ENCODE data around the gene POPDC3.
"Not testable (repeated sequence)": the region's sequence is repeated elsewhere in the genome, so short reads cannot be mapped to it uniquely, and the experiment has no call there.

Gene POPDC3

DNA sequence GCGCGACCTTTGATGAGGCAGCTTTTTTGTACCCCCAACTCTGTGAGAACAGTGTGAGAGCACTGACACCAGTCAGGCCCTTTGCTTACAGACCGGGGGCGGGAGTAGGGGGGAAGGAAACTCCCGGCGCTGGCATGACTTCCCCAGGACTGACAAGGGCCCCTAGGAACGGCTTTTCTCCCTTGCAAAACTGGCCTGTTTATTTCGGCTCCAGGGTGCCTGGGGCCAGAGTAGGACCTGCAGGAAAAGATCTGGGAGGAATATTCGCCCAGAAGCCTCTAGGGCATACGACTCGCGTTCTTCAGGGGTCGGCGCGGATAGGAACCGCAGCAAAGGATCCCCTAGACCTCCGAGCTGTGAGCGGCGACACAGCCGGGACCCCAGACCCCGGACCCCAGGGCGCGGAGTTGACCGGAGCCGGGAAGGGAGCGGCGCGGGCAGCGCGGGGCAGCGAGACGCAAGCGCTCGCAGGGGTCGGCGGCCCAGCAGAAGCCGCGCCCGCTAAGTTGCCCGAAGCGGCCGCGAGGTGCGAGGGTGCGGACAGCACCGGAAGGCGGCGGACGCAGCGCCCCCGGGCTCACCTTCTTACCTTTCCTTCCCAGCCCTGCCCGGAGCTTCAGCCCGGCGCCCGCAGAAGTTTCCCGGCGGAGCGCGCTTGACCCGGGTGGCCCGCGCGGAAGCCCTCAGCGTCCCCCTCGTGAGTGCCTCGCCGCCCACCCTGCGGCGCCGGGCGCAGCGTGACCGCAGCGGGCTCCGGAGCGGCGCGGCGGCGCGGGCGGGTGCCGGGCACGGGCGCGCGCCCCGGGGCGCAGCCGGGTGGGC is at the start of gene POPDC3:
Gene POPDC3, minus strand, starts transcription at position 771 of the 822 bp plus-strand sequence. CDS start 18,105 bp downstream, outside the sequence.
- peak; percentile 22 for DNase-seq (ENCODE audit: low spot score)

DNA sequence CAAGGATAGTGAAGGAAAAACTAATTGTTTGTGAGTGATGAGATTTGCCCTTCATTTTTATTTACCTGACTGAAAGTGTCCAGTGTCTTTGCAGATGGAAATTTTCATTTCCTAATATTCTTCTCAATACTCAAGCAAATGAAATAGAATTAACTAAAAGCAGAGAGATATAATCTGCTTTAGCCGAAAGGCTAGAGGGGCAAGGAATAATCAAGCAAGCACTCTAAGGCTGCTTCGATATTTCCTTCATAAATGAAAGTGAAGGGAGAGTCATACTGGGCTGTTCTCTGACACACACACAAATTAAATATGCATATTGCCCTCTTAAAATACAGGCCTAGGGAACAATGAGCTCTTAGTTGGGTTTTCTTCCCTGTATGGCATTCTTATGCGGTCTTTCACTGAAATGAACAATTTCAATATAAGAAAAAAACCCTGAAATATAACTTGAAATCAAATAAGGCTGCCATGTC is 47.5 kb upstream of the POPDC3 start:
- no peak for DNase-seq (ENCODE audit: low spot score)

- no peak for DNase-seq (ENCODE audit: low spot score)
Measured at GRCh38 chr6:105226598-105227294, 46.9 kb upstream of the POPDC3 start.

GRCh38 chr6:105223242-105223641 is 43.4 kb upstream of the POPDC3 start:
- DNase-seq (ENCODE audit: low spot score), result no peak

GRCh38 chr6:105221219-105221618 is 41.4 kb upstream of the POPDC3 start:
- DNase-seq (ENCODE audit: low spot score), result not testable (repeated sequence)

DNA sequence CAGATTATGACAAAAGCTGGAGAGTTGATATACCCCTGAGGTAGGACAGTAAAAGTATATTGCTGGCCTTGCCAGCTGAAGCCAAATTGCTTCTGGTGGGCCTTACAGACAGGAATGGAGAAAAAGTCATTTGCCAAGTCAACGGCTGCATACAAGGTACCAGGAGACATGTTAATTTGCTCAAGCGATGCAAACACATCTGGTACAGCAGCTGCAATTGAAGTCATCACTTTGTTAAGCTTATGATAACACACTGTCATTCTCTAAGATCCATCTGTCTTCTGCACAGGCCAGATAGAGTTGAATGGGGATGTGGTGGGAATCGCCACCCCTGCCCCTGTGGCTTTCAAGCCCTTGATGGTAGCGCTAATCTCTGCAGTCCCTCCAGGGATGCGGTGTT is 40.4 kb upstream of the POPDC3 start:
- DNase-seq (ENCODE audit: low spot score), result no peak

DNA sequence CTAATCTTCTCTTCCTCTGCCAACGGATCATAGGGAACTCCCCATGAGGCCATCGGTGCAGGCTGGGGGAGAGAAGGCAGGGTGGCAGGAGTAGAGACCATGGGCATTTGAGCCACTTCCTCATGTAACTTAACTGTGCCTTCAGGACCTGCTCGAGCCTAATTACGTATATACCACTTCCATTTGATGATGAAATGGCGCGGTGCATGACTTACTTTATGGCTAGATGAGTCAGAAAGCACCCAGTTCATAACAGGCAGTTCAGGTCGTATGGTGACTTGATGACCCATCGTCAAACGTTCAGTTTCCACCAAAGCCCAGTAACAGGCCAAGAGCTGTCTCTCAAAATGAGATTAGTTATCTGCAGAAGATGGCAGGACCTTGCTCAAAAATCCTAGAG is 39.4 kb upstream of the POPDC3 start:
- DNase-seq (ENCODE audit: low spot score), result not testable (repeated sequence)

GRCh38 chr6:105215506-105215905 is 35.7 kb upstream of the POPDC3 start:
- no peak for DNase-seq (ENCODE audit: low spot score)

GRCh38 chr6:105214668-105215067 is 34.9 kb upstream of the POPDC3 start:
- no peak for DNase-seq (ENCODE audit: low spot score)

GRCh38 chr6:105213272-105213671 is 33.5 kb upstream of the POPDC3 start:
- no peak for DNase-seq (ENCODE audit: low spot score)

DNA sequence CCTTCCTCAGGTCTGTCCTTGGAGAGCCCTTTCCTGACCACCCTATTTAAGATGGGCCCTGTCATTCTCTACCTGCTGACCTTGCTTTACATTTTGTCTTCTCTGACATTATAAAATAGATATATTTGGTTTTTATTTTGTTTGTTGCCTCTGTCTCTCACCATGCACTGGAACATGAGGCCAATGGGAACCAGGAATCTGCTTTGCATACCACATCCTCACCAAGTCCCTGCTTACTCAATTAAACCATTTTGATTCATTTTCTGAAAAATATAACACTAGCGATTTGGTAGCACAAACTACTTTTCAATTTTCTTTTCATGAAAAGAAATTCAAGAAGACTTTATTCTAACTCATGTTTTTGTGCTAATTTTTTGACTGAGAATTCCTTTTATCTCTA is 32.8 kb upstream of the POPDC3 start:
- no peak for DNase-seq (ENCODE audit: low spot score)

GRCh38 chr6:105211831-105212230 is 32.0 kb upstream of the POPDC3 start:
- no peak for DNase-seq (ENCODE audit: low spot score)

DNA sequence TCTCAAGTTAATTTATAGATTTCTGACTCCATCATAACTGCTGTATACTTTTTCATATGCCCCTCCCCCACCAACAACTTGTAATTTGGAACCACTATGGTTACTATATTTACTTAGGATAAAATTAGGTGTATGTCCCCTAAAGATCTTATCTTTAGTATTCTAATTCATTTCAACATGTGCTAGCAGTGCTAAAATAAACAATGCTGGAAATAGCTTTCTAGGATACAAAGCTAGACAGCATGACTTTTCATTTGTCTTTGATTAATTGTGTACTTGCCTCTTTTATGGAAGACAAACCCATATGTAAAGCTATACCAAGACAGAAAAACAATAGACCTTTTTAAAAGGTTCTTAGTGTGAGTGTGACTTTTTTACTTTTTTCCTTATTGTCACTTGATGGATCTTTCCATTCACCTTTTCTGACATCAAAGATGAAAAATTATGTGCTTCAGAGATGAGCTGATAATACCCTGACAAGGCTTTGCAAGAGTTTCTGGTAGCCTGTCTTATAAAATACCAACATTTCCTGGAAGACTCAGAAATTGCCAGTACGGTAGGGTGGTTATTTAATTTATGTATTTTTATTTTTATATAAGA is 31.2 kb upstream of the POPDC3 start:
- no peak for DNase-seq (ENCODE audit: low spot score)

GRCh38 chr6:105209950-105210706 is 30.3 kb upstream of the POPDC3 start:
- no peak for DNase-seq (ENCODE audit: low spot score)

GRCh38 chr6:105207524-105208269 is 27.9 kb upstream of the POPDC3 start:
- no peak for DNase-seq (ENCODE audit: low spot score)

DNA sequence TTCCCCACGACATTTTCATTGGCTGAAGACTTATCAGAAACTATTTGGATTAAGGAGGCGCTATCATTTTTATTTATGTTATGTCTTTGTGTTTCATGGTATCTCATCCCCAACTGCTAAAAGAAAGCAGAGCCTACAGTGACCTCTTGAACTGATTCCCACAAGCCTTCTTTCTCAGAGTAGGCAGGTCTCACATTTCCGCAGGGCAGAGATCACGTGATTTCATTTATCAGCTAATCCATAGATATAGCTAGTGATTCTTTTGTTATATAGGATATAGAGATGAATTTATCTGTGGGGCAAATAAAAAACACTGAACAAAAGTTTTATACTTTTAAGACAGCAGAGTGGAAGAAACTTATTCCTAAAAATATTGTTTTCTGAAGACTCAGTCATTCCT is 25.0 kb upstream of the POPDC3 start:
- DNase-seq (ENCODE audit: low spot score), result no peak

GRCh38 chr6:105204331-105204730 is 24.5 kb upstream of the POPDC3 start:
- DNase-seq (ENCODE audit: low spot score), result no peak

GRCh38 chr6:105202486-105202885 is 22.7 kb upstream of the POPDC3 start:
- no peak for DNase-seq (ENCODE audit: low spot score)

GRCh38 chr6:105200133-105200730 is 20.4 kb upstream of the POPDC3 start:
- no peak for DNase-seq (ENCODE audit: low spot score)

- no peak for DNase-seq (ENCODE audit: low spot score)
Measured at GRCh38 chr6:105199711-105200110, 19.9 kb upstream of the POPDC3 start.

- DNase-seq (ENCODE audit: low spot score), result no peak
Measured at GRCh38 chr6:105196076-105196475, 16.3 kb upstream of the POPDC3 start.

Data from cerebellar cortex (tissue), 1 donor.